ENCODE results near the gene STON1.

The STON1 gene

GRCh38 chr2:48574353-48575287 lies 44.7 kb downstream of the STON1 start:
- TF ChIP-seq CTCF (conservative IDR thresholded peaks at IDR 0.05) (no peak), ZFX (IDR thresholded peaks at IDR 0.05) (no peak)
- no peak overlapping the region for H3K27ac ChIP-seq

- TF ChIP-seq ZFX (IDR thresholded peaks at IDR 0.05) (no peak), CTCF (conservative IDR thresholded peaks at IDR 0.05) (no peak)
- no peak overlapping the region for H3K27ac ChIP-seq
Measured at GRCh38 chr2:48578313-48578712, 48.4 kb downstream of the STON1 start.

DNA sequence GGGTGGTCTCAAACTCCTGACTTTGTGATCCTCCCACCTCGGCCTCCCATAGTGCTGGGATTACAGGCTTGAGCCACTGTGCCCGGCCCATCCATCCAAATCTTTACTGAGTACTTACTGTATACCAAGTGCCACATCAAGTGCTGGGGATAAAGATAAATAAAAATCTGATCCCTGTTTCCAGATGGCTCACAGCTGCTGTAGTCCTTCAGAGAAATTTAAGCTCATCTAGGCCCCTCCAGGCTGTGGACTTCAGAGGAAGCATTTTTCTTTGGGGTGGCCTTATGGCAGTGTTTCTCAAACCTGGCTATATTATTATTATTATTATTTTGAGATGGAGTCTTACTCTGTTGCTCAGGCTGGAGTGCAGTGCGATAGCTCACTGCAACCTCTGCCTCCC lies 54.0 kb downstream of the STON1 start:
- no peak overlapping the region for H3K27ac ChIP-seq
- TF ChIP-seq CTCF (conservative IDR thresholded peaks at IDR 0.05) = no peak
- no peak for TF ChIP-seq ZFX (IDR thresholded peaks at IDR 0.05)

DNA sequence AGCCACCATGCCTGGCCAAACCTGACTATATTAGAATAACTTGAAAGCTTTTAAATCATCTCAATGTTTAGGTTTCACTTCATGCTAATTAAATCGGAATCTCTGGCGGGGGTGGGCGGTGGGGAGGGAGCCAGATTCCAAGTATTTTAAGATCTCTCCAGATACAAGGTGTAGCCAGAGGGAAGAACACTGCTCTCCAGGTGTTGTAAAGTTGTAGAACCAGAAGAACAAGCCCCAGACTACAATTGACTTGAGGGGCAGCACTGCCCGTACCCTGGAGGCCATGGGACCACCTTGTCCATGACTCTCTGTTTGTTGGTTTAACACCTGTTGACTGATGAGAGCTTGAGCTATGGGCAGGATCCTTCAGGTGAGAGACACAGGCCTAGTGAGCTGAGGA lies 54.6 kb downstream of the STON1 start:
- H3K27ac ChIP-seq = no peak overlapping the region
- no peak for TF ChIP-seq ZFX (IDR thresholded peaks at IDR 0.05)
- no peak for TF ChIP-seq CTCF (conservative IDR thresholded peaks at IDR 0.05)

GRCh38 chr2:48586433-48586832 lies 56.5 kb downstream of the STON1 start:
- no peak overlapping the region for H3K27ac ChIP-seq
- TF ChIP-seq ZFX (IDR thresholded peaks at IDR 0.05) (no peak), CTCF (conservative IDR thresholded peaks at IDR 0.05) (no peak)

GRCh38 chr2:48587560-48587959 lies 57.6 kb downstream of the STON1 start:
- no peak overlapping the region for H3K27ac ChIP-seq

More at GRCh38 chr2:48587560-48587959, 57.6 kb downstream of the STON1 start:
- TF ChIP-seq CTCF (conservative IDR thresholded peaks at IDR 0.05) (no peak), ZFX (IDR thresholded peaks at IDR 0.05) (no peak)
